ENCODE measurements around the gene SVOP. TPM values are rescaled to one million over a fixed set of nuclear protein-coding genes. Genes with fewer than 3 reads are reported as not detected.
A peak's percentile ranks its signal among the peaks of the same experiment; 100 is the strongest.

SVOP gene
- total RNA-seq, 1 donor from 2014 or later = not detected

- no peak for ATAC-seq
Measured at GRCh38 chr12:108935159-108935763, 85.6 kb downstream of the SVOP start.

- no peak for ATAC-seq
Measured at GRCh38 chr12:108933949-108934348, 86.9 kb downstream of the SVOP start.

DNA sequence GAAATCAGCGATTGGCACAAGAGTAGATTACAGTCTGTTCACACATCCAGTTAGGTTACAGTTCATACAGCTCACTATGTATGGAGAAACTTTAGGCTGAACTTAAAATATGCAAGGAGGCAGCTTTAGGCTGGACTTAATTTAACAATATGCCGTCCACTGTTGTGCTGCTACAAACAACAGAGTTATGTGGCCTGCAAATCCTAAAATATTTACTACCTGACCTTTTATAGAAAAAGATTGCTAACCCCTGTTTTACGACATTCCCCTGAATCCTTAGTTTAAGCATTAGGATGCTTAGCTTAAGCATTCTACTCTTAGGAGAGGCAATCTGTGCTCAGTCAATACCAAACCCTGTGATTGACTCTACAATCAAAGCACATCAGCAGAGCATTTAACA is 90.1 kb downstream of the SVOP start:
- ATAC-seq = no peak

DNA sequence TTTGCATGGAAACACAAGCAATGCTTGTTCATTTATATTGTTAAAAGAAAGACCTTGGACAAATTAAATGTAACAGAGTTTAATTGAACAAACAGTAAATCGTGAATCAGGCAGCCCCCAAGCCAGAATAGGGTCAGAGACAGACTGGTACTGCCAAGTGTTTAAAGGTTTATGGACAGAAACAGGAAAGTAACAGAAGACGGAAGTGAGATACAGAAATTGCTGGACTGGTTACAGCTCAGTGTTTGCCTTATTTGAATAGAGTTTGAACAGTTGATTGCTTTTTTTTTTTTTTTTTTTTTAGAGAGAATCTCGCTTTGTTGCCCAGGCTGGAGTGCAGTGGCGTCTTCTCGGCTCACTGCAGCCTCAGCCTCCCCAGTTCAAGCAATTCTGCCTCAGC is 90.7 kb downstream of the SVOP start:
- ATAC-seq = no peak

DNA sequence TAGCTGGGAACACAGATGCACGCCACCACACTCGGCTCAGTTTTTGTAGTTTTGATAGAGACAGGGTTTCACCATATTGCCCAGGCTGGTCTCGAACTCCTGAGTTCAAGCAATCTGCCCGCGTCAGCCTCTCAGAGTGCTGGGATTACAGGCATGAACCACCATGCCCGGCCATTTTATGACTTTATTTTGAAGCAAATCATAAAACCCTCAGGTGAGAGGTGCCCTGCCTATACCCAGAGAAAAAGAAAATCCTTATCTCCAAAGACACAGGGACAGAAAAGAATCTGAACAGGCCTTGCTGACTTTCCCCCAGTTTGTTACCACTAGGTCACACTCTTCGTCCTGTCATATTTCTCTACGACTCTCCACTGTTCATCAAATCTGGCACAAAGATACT is 92.2 kb downstream of the SVOP start:
- ATAC-seq = no peak

GRCh38 chr12:108922918-108923317 is 98.0 kb downstream of the SVOP start:
- no peak for ATAC-seq

DNA sequence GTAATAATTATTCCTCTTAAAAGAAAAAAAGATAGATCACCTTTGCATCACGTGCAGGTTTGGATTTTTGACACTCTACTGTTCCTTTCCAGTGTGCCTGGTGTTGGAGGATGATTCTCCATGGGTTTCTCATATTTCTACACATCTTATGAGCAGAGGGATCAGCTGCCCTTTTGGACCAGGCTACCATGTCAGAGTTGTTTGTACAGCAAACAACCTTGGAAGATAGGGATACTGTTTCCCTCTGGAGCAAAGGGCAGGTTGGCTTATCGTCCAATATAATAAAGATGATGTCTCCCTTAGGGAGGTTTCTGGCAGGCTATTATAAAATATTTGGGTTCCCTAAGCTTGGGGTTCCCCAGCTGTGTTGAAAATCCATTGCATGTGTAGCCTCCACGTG is 98.9 kb downstream of the SVOP start:
- no peak for ATAC-seq

- ATAC-seq = no peak
Measured at GRCh38 chr12:108918960-108919642, 101.8 kb downstream of the SVOP start.

DNA sequence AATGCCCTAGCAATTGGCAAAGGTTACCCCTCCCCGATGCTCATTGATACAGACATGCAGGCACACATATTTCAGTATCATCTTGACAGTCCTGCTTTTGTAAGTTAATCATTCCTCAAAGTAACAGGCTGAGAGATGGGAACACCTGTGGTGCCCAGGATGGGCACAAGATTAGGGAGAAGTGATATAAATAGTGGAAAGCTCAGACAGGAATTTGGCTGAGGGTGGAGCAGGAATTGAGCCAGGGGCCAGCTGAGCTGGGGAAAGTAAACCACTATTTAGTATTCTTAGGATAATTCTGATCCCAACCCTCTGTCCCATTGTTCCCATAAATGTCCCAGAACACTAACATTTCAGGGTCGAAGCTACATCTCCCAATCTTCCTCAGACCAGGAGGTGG is 102.7 kb downstream of the SVOP start:
- ATAC-seq = no peak

DNA sequence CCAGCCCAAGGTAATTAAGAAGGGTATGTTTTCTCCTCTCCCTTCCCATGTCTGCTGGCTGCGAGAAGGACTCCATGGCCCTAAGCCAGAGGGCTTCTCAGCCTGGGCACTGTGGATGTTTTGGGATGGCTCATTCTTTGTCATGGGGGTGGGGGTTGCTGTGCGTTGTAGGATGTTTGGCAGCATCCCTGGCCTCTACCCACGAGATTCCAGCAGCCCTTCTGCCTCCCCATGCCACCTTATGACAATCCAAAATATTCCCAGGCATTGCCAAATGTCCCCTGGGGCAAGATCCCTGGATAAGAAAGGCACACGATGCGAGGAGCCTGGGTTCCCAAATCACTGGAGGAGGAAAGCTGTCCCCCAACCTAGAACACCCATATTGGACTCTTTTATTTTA is 104.5 kb downstream of the SVOP start:
- ATAC-seq = no peak

DNA sequence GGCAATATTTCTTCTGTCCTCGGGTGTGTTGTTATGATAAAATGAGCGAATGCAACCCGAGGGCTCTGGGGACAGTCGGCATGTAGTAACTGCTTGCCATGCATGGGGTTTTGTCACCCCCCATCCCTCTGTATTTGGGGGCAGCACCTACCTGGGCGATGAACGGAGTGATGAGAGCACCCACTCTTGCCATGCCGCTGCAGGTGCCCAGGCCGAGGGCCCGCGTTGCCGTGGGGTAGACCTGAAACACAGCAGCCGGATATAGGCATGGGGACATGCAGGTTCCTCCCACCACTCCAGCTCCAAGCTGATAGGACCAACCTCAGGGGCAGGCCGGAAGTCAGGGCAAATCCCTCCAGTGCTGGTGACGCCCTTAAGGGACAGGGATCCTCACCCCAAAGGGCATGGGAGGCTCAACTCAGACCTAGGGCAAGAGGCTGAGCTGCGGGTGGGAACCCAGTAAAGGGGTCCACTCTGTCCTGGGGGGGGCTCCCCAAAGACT is 105.2 kb downstream of the SVOP start:
- no peak for ATAC-seq

DNA sequence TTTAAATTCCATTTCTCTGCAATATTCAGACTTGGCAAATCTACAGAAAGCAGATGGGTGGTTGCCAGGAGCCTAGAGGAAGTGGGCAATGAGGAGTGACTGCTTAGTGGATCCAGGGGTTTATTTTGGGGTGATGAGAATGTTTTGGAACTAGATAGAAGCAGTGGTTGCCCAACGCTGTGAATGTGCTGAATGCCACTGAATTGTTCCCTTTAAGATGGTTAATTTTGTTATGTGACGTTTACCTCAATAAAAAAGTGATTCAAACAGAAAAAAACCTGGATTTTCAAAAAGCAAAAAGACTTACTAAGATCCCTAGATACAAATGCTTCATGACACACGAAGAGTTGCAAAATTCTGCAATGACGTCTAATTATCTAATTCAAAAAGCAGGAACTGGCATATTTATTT is 106.7 kb downstream of the SVOP start:
- ATAC-seq = no peak

DNA sequence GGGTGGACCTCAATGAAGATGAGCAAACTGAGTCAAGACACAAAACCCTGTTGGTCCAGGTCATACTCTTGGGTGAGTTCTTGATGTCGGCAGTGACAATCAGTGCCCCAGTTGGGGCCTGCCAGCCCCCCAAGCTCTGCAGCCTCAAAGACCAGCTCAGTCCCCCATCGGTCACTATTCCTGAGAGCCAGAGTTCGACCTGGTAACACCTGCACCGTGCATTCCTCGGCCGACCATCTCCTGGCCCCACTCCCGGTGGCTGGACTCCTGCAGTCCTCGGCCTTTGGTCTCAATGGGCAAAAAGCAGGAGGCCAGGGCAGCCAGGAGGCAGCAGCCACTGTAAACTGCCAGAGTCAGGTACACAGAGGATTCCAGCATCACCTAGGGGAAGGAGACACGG is 108.5 kb downstream of the SVOP start:
- ATAC-seq = no peak

- ATAC-seq = peak; percentile 74
Measured at GRCh38 chr12:108911915-108912314, 109.0 kb downstream of the SVOP start.

- no peak for ATAC-seq
Measured at GRCh38 chr12:108910336-108910735, 110.5 kb downstream of the SVOP start.

GRCh38 chr12:108907839-108908351 is 113.0 kb downstream of the SVOP start:
- ATAC-seq = peak; percentile 43

- ATAC-seq = no peak
Measured at GRCh38 chr12:108906971-108907370, 113.9 kb downstream of the SVOP start.

GRCh38 chr12:108905725-108906124 is 115.1 kb downstream of the SVOP start:
- ATAC-seq = no peak

GRCh38 chr12:108899145-108899544 is 121.7 kb downstream of the SVOP start:
- no peak for ATAC-seq

- ATAC-seq = no peak
Measured at GRCh38 chr12:108896817-108897216, 124.1 kb downstream of the SVOP start.

GRCh38 chr12:108896336-108896735 is 124.5 kb downstream of the SVOP start:
- ATAC-seq = no peak

DNA sequence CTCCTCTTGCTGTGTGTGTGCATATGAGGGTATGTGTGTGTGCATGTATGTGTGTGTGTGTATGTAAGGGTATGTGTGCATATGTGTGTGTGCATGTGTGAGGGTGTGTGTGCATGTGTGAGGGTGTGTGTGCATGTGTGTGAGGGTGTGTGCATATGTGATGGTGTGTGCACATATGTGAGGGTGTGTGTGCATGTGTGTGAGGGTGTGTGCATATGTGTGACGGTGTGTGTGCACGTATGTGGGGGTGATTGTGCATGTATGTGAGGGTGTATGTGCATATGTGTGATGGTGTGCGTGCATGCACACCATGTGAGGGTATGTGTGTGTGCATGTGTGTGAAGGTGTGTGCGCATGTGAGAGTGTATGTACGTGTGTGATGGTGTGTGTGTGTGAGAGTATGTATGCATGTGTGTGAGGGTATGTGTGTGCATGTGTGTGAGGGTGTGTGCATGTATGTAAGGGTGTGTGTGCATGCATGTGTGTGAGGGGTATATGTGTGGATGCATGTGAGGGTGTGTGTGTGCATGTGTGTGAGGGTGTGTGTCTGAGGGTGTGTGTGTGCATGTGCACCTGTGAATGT is 125.6 kb downstream of the SVOP start:
- ATAC-seq = peak; percentile 10

DNA sequence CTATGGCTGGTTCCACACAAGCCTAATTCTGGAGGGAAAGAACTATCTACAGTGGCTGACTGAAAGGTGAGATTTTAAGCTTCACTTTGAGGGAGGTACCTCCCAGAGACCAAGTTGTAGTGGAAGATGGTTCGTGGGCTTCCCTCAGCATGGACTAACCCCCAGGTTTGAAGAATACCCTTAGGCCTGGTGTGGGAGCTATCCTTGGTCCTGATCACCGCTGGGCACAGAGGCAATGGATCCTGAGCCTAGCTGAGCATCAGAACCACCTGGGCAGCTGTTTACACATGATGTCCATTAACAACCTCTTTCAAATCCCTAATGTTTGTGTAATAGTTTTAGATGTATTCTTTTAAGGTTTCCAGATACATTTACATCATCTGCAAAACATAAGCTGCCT is 130.7 kb downstream of the SVOP start:
- no peak for ATAC-seq

DNA sequence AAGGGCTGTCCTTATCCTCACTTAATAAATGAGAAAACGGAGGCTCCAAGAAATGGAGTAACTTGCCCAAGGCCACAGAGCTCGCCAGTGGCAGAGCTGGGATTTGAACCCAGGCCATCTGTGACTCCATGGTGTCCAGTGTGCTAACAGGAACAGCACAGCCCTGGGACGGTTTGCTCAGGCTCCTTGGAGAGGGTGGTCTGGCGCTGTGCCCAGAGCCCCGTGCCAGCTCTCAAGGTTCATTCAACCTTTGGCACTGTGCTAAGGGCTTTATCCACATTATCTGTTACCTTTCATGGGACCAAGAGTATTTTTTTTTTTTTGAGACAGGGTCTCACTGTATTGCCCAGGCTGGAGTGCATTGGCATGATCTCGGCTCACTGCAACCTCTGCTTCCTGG is 132.8 kb downstream of the SVOP start:
- no peak for ATAC-seq
